Peyer's patch (tissue), 4 donors: Measurements from ENCODE around the gene GLRX5. TPM values are rescaled to one million over a fixed set of nuclear protein-coding genes. Genes with fewer than 3 reads are reported as not detected.

Source experiments
- DNase-seq, 3 donors: peaks; one replicate each; pipeline ENCODE4 v3.0.0-alpha.2; 2017 to 2019
- H3K27ac ChIP-seq, 4 donors: fragments of 200-600 bp; sonication (generic); one replicate each; pipeline ENCODE4 v1.5.1; 2016 to 2019
- H3K27me3 ChIP-seq, 2 donors: fragments of 200-600 bp; sonication (generic); one replicate each; pipeline ENCODE4 v1.5.1; 2019
- H3K36me3 ChIP-seq, 3 donors: fragments of 200-600 bp; sonication (generic); one replicate each; pipeline ENCODE4 v1.5.1; 2016 to 2019
- H3K4me1 ChIP-seq, 4 donors: fragments of 200-600 bp; sonication (generic); one replicate each; pipeline ENCODE4 v1.5.1; 2016 to 2019
- H3K4me3 ChIP-seq, 4 donors: fragments of 200-600 bp; sonication (generic); 1 replicate in 3 of 4; 2 replicates in 1 of 4; pipeline ENCODE4 v1.5.1; 2016 to 2019; ENCODE audit warnings: mild to moderate bottlenecking in 1 of 4
- H3K9me3 ChIP-seq, 4 donors: fragments of 200-600 bp; sonication (generic); one replicate each; pipeline ENCODE4 v1.5.1; 2016 to 2019; ENCODE audit warnings: mild to moderate bottlenecking in 1 of 4
- POLR2A ChIP-seq, 2 donors: fragments of 450-650 bp; IDR thresholded peaks; one replicate each; pipeline ENCODE4 v1.5.1; 2017; ENCODE audit warnings: antibody characterized with exemption in 2 of 2, mild to moderate bottlenecking in 2 of 2, moderate library complexity in 2 of 2
- total RNA-seq, 4 donors: library from RNA; depleted of rRNA; stranded (reverse); fragments of >200 nt; gene quantifications; one replicate each; pipeline ENCODE4 v1.1.0, GENCODE V29; 2016
- TF ChIP-seq, protein P1 (sequence below), 6 experiments: fragments of 450-650 bp in 4 of 6; fragments of 200-600 bp in 2 of 6; sonication (generic) in 1 of 6; IDR thresholded peaks; one replicate each; pipeline ENCODE4 v1.5.1; 2017 to 2019; ENCODE audit warnings: antibody characterized with exemption in 6 of 6, mild to moderate bottlenecking in 3 of 6, moderate library complexity in 1 of 6

The GLRX5 gene
- total RNA-seq, 4 donors from 2014 or later = 24.8 to 42.7 (median 29.5) TPM

- peak in 2 of 3 donors; percentile 53 for DNase-seq
- H3K27ac ChIP-seq = peak overlapping the region in 3 of 4 donors; percentile 50 to 93 (median 83)
- no peaks in the 10 kb centered on the region for H3K36me3 ChIP-seq
- H3K27me3 ChIP-seq = no peaks in the 10 kb centered on the region
- H3K4me3 ChIP-seq = no peak overlapping the region
- no peaks in the 10 kb centered on the region for H3K9me3 ChIP-seq
- no peak for TF ChIP-seq POLR2A (IDR thresholded peaks at IDR 0.05)
- TF ChIP-seq, protein P1, sequence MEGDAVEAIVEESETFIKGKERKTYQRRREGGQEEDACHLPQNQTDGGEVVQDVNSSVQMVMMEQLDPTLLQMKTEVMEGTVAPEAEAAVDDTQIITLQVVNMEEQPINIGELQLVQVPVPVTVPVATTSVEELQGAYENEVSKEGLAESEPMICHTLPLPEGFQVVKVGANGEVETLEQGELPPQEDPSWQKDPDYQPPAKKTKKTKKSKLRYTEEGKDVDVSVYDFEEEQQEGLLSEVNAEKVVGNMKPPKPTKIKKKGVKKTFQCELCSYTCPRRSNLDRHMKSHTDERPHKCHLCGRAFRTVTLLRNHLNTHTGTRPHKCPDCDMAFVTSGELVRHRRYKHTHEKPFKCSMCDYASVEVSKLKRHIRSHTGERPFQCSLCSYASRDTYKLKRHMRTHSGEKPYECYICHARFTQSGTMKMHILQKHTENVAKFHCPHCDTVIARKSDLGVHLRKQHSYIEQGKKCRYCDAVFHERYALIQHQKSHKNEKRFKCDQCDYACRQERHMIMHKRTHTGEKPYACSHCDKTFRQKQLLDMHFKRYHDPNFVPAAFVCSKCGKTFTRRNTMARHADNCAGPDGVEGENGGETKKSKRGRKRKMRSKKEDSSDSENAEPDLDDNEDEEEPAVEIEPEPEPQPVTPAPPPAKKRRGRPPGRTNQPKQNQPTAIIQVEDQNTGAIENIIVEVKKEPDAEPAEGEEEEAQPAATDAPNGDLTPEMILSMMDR (IDR thresholded peaks at IDR 0.05) = no peak
- peaks cover 17 to 71% (median 25%) of the 10 kb centered on the region in 4 donors for H3K4me1 ChIP-seq
These were observed 14.5 kb upstream of the GLRX5 start for GRCh38 chr14:95520346-95520745.

- Histone ChIP-seq H3K27ac (no peak overlapping the region), H3K4me1 (peaks cover 17 to 70% (median 20%) of the 10 kb centered on the region in 4 donors), H3K36me3 (no peaks in the 10 kb centered on the region), H3K27me3 (no peaks in the 10 kb centered on the region), H3K9me3 (no peaks in the 10 kb centered on the region), H3K4me3 (no peak overlapping the region)
- TF ChIP-seq POLR2A (IDR thresholded peaks at IDR 0.05) = no peak
- TF ChIP-seq, protein P1 (IDR thresholded peaks at IDR 0.05) = no peak
- DNase-seq = peak in 2 of 3 donors; percentile 11 to 34
These were observed 13.8 kb upstream of the GLRX5 start for GRCh38 chr14:95521001-95521400.

DNA sequence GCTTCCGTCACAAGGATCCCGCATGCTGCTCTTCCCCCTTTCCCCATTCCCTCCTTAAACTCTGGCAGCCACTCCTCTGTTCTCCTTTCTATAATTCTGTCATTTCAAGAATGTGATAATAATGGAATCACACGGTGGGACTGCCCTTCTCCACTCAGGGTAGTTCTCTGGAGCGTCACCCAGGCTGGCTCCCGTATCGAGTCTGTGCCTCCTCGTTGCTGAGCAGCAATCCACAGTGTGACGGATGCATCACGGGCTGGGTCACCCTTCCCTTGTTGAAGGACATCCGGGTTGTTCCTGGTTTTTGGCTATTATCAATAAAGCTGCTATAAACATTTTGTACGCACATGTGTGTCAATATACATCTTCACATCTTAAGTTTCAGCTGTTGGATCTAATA is 12.7 kb upstream of the GLRX5 start:
- H3K27ac ChIP-seq = no peak overlapping the region
- H3K9me3 ChIP-seq = no peaks in the 10 kb centered on the region
- H3K4me3 ChIP-seq = no peak overlapping the region
- TF ChIP-seq, protein P1 (IDR thresholded peaks at IDR 0.05) = no peak
- no peak for TF ChIP-seq POLR2A (IDR thresholded peaks at IDR 0.05)
- peak in 1 of 3 donors; percentile 36 for DNase-seq
- peaks cover 9 to 66% (median 16%) of the 10 kb centered on the region in 4 donors for H3K4me1 ChIP-seq
- no peaks in the 10 kb centered on the region for H3K27me3 ChIP-seq
- H3K36me3 ChIP-seq = no peaks in the 10 kb centered on the region

DNA sequence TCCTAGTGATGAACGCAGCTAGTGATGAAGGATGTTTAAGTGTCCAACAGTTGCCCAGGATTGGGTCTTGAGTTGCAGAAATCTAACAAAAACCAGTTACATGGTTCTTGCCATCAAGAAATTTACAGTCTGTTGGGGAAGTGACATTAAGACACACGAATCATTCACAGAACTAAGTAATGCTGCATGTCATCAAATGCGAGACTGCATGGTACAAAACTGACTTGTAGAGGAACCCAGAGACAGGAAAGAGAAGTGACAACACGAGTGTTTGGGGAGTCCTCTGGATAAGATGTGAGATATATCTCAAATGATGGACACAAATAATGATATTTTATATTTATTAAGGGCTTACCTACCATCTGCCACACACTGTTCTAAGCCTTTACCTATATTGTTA is 12.3 kb upstream of the GLRX5 start:
- DNase-seq = no peak
- Histone ChIP-seq H3K27ac (peak overlapping the region in 1 of 4 donors; percentile 34), H3K36me3 (no peaks in the 10 kb centered on the region), H3K27me3 (no peaks in the 10 kb centered on the region), H3K9me3 (no peaks in the 10 kb centered on the region), H3K4me1 (peaks cover 5 to 66% (median 12%) of the 10 kb centered on the region in 4 donors), H3K4me3 (no peak overlapping the region)
- TF ChIP-seq POLR2A (IDR thresholded peaks at IDR 0.05) = no peak
- TF ChIP-seq, protein P1 (IDR thresholded peaks at IDR 0.05) = no peak

- Histone ChIP-seq H3K9me3 (no peaks in the 10 kb centered on the region), H3K4me1 (peaks cover 5 to 65% (median 10%) of the 10 kb centered on the region in 4 donors), H3K27me3 (no peaks in the 10 kb centered on the region), H3K27ac (peak overlapping the region; percentile 25 to 64 (median 46)), H3K36me3 (no peaks in the 10 kb centered on the region), H3K4me3 (peak overlapping the region in 1 of 4 donors; percentile 20)
- DNase-seq = peak in 2 of 3 donors; percentile 17 to 45
- TF ChIP-seq, protein P1 (IDR thresholded peaks at IDR 0.05) = no peak
- no peak for TF ChIP-seq POLR2A (IDR thresholded peaks at IDR 0.05)
These were observed 11.6 kb upstream of the GLRX5 start for GRCh38 chr14:95523051-95523814.
